ENCODE measurements around the gene FNDC4. TPM values are rescaled to one million over a fixed set of nuclear protein-coding genes. Genes with fewer than 3 reads are reported as not detected.

The FNDC4 gene
- total and polyA plus RNA-seq, 2 of the 8 experiments (the other 6 are each of a cell fraction or from before 2014, with no cell fraction given): 14.1 to 14.7 TPM

- no peak overlapping the region for H3K14ac ChIP-seq (ENCODE audit: insufficient read length)
- peaks cover 0 to 4% (median 1%) of the 10 kb centered on the region in 4 experiments; a peak in 1 of 7 replicates for H3K4me1 ChIP-seq (replicated peaks in 1 of 4; ENCODE audit: control insufficient read depth in 3 of 4, insufficient read depth in 4 of 4, low read length in 3 of 4)
- H2BK20ac ChIP-seq (ENCODE audit: low read length): no peak overlapping the region
- FAIRE-seq: no peak
- H3K36me3 ChIP-seq (ENCODE audit: control insufficient read depth in 2 of 4, insufficient read depth in 4 of 4, low read length in 3 of 4): no peaks in the 10 kb centered on the region
- no peak for DNase-seq (ENCODE audit: low read depth in 1 of 2, low spot score in 2 of 2)
- H3K9me3 ChIP-seq (ENCODE audit: insufficient read depth in 2 of 2, low read depth in 1 of 2, low read length in 1 of 2): no peaks in the 10 kb centered on the region
- no peak overlapping the region for H3K23ac ChIP-seq (ENCODE audit: insufficient read length)
- H4K8ac ChIP-seq (ENCODE audit: extremely low read depth, insufficient read depth, low read length): no peak overlapping the region
- H3K27ac ChIP-seq (ENCODE audit: low read depth, low read length): no peak overlapping the region
- H2BK5ac ChIP-seq (ENCODE audit: low read depth, low read length): no peak overlapping the region
- H3K56ac ChIP-seq (replicated peaks; ENCODE audit: insufficient read length, low read depth, low read length): no peak overlapping the region
- H3K4me3 ChIP-seq (ENCODE audit: extremely low read depth in 1 of 4, insufficient read depth in 2 of 4, low read depth in 3 of 4, low read length in 4 of 4): no peak overlapping the region
- no peak overlapping the region for H2BK120ac ChIP-seq (replicated peaks; ENCODE audit: low read depth, low read length)
- H3K18ac ChIP-seq (ENCODE audit: extremely low read depth, low read length): no peak overlapping the region
- no peak overlapping the region for H2BK15ac ChIP-seq (ENCODE audit: low read length)
- no peak overlapping the region for H2AK5ac ChIP-seq (ENCODE audit: low read depth, low read length)
- H3K4ac ChIP-seq (replicated peaks; ENCODE audit: insufficient read length, low read depth, low read length): no peak overlapping the region
- ChIA-PET POLR2A (ENCODE audit: partially characterized antibody) (no interaction called here), CTCF (ENCODE audit: partially characterized antibody) (interaction anchor here (1.1 kb wide), 1 partner anchor 220 kb away, joined by 3 read pairs; no protein-coding TSS in a partner anchor)
- H3K27me3 ChIP-seq (replicated peaks in 1 of 4; ENCODE audit: control insufficient read depth in 3 of 4, extremely low read depth in 1 of 4, insufficient read depth in 3 of 4, low read length in 3 of 4): no peaks in the 10 kb centered on the region
- H3K9ac ChIP-seq (replicated peaks in 1 of 4; ENCODE audit: extremely low read depth in 1 of 4, low read depth in 3 of 4, low read length in 3 of 4): no peak overlapping the region
- no peak for TF ChIP-seq CBX5 (IDR thresholded peaks at IDR 0.05; ENCODE audit: low read depth, low read length)
- TF ChIP-seq CEBPB (IDR thresholded peaks at IDR 0.05; ENCODE audit: low read depth, low read length): no peak
- no peaks in the 10 kb centered on the region for H4K20me1 ChIP-seq (replicated peaks in 1 of 2; ENCODE audit: control insufficient read depth in 1 of 2, insufficient read depth in 2 of 2, low read length in 2 of 2)
- no peaks in the 10 kb centered on the region for H3K79me2 ChIP-seq (ENCODE audit: control insufficient read depth in 1 of 2, insufficient read depth in 2 of 2, low read length in 2 of 2)
- no peak overlapping the region for H4K5ac ChIP-seq (ENCODE audit: insufficient read length, low read depth, low read length)
- no peak overlapping the region for H2AFZ ChIP-seq (ENCODE audit: low read length)
- WGBS, 2 experiments (ENCODE audit: extremely low coverage in 1 of 2, insufficient coverage in 1 of 2, insufficient read length in 1 of 2, insufficient replicate concordance in 2 of 2, low coverage in 1 of 2, low lambda C conversion rate in 2 of 2, missing lambda C conversion rate in 1 of 2): 93% methylated on average over 7 of the region's 7 CpGs; no CpG with 5 or more reads in 1 of the 2 experiments
- H4K91ac ChIP-seq (replicated peaks; ENCODE audit: insufficient read length, low read length): no peak overlapping the region
- H3K4me2 ChIP-seq (ENCODE audit: insufficient read depth in 1 of 2, low read depth in 2 of 2, low read length in 2 of 2): no peak overlapping the region
- no peaks in the 10 kb centered on the region; the same call in 1 of the 2 replicates for H3K79me1 ChIP-seq (ENCODE audit: low read depth, low read length)
- H3K23me2 ChIP-seq (ENCODE audit: low read depth, low read length): no peaks in the 10 kb centered on the region
- H2BK12ac ChIP-seq (ENCODE audit: low read depth, low read length): no peak overlapping the region
These were observed 30.6 kb downstream of the FNDC4 start for GRCh38 chr2:27464443-27464842.
